ENCODE measurements around the gene PACS2. TPM values are rescaled to one million over a fixed set of nuclear protein-coding genes. Genes with fewer than 3 reads are reported as not detected.

Gene PACS2
- total and polyA plus RNA-seq, 2 of the 8 experiments (the other 6 are each of a cell fraction or from before 2014, with no cell fraction given): 38.0 to 62.8 TPM

GRCh38 chr14:105384605-105385321, 70.2 kb downstream of the PACS2 start (continued):
- TF ChIP-seq CTBP2 (IDR thresholded peaks at IDR 0.05; ENCODE audit: borderline replicate concordance, insufficient read depth, insufficient read length, low read length) (no peak), SP2 (IDR thresholded peaks at IDR 0.05; ENCODE audit: low read length) (no peak), JUN (IDR thresholded peaks at IDR 0.05; ENCODE audit: low read depth, low read length) (no peak), NANOG (IDR thresholded peaks at IDR 0.05; ENCODE audit: insufficient read depth, low read depth, low read length, poor library complexity, severe bottlenecking) (no peak), CHD1 (IDR thresholded peaks at IDR 0.05; ENCODE audit: low read depth, low read length) (no peak), ZNF274 (IDR thresholded peaks at IDR 0.05; ENCODE audit: borderline replicate concordance, extremely low read depth, low read length) (no peak), TBP (IDR thresholded peaks at IDR 0.05; ENCODE audit: low read depth, low read length) (no peak), SP1 (IDR thresholded peaks at IDR 0.05; ENCODE audit: low read depth, low read length) (no peak), MAFK (IDR thresholded peaks at IDR 0.05; ENCODE audit: low read depth, low read length) (no peak), EP300 (IDR thresholded peaks at IDR 0.05; ENCODE audit: borderline replicate concordance in 1 of 2, low read depth in 2 of 2, low read length in 2 of 2) (no peak)

Measured in H1 (cell line).